HepG2 (cell line): ENCODE data around the gene CATSPERE. TPM values are rescaled to one million over a fixed set of nuclear protein-coding genes. Genes with fewer than 3 reads are reported as not detected.

Experiments used
- ATAC-seq: fragments of 200-7000 bp; cut with Tn5 transposase; 3 replicates; pipeline ENCODE4 v1.9.1; 2020; ENCODE audit warnings: mild to moderate bottlenecking, moderate library complexity
- BruUV-seq: library from RNA; stranded (reverse); fragments of 400-500 nt; replicated peaks from 2 replicates; lab custom pipeline; 2021; lab: Mats Ljungman, UMichigan
- CTCF ChIA-PET: fragments of 300-600 bp; formaldehyde crosslinking; extraction: SDS; loops from one replicate; lab custom pipeline; 2021; ENCODE audit warnings: low total read pairs, inconsistent platforms, low intra/inter-chr PET ratio; lab: Yijun Ruan, JAX
- POLR2A ChIA-PET: fragments of 350-600 bp; sonication (Branson Sonifier 250); formaldehyde crosslinking; loops from one replicate; lab custom pipeline; 2020; ENCODE audit warnings: antibody characterized with exemption, inconsistent platforms; lab: Yijun Ruan, JAX
- DNase-seq: peaks from one replicate; pipeline ENCODE4 v3.0.0-alpha.2; 2015; ENCODE audit warnings: low spot score
- FAIRE-seq: peaks from 3 replicates; lab custom pipeline; 2011; peaks lifted over from hg19 to GRCh38; lab: Jason Lieb, UNC
- H2AFZ ChIP-seq: one replicate; pipeline ENCODE4 v1.6.1; 2011; ENCODE audit warnings: low read length, inconsistent platforms
- H3K27ac ChIP-seq: fragments of 300-600 bp; 3 replicates; pipeline ENCODE4 v1.8.0; 2011; ENCODE audit warnings: mixed run types, mild to moderate bottlenecking, mixed read lengths, low read length, inconsistent platforms; ENCODE audit not compliant: insufficient read depth; ENCODE audit errors: extremely low read length
- H3K27me3 ChIP-seq, 2 experiments: fragments of 200-600 bp in 1 of 2; 2 replicates in 1 of 2; 3 replicates in 1 of 2; pipeline versions ENCODE4 v1.6.0 to v1.8.0; 2011; ENCODE audit warnings: low read length in 2 of 2, mild to moderate bottlenecking in 2 of 2, moderate library complexity in 2 of 2, inconsistent platforms in 1 of 2; ENCODE audit not compliant: insufficient read depth in 2 of 2, control insufficient read depth in 1 of 2
- H3K36me3 ChIP-seq, 2 experiments: fragments of 200-600 bp in 1 of 2; replicated peaks in 1 of 2; 2 replicates in 1 of 2; 3 replicates in 1 of 2; pipeline versions ENCODE4 v1.5.1 to v1.8.0; 2011; ENCODE audit warnings: low read length in 2 of 2, inconsistent platforms in 1 of 2; ENCODE audit not compliant: insufficient read depth in 2 of 2, control insufficient read depth in 1 of 2
- H3K4me1 ChIP-seq: 2 replicates; pipeline ENCODE4 v1.5.1; 2012; ENCODE audit warnings: low read length, inconsistent platforms; ENCODE audit not compliant: insufficient read depth
- H3K4me2 ChIP-seq: 2 replicates; pipeline ENCODE4 v1.6.0; 2011; ENCODE audit warnings: low read depth, low read length, inconsistent platforms
- H3K4me3 ChIP-seq, 3 experiments: fragments of 200-600 bp in 1 of 3; sonication (generic), shearing (Covaris generic) in 1 of 3; replicated peaks in 1 of 3; 2 replicates each; pipeline ENCODE4 v1.5.1; 2011 to 2016; ENCODE audit warnings: low read length in 3 of 3, inconsistent platforms in 2 of 3, low read depth in 2 of 3, mild to moderate bottlenecking in 2 of 3, control low read depth in 1 of 3, mixed read lengths in 1 of 3; ENCODE audit not compliant: insufficient read depth in 1 of 3
- H3K79me2 ChIP-seq: one replicate; pipeline ENCODE4 v1.6.1; 2011; ENCODE audit warnings: low read length, inconsistent platforms; ENCODE audit not compliant: insufficient read depth
- H3K9ac ChIP-seq: 2 replicates; pipeline ENCODE4 v1.6.0; 2011; ENCODE audit warnings: mild to moderate bottlenecking, low read depth, low read length, inconsistent platforms; ENCODE audit not compliant: insufficient read depth
- H3K9me3 ChIP-seq: 2 replicates; pipeline ENCODE4 v1.5.1; 2012; ENCODE audit warnings: mild to moderate bottlenecking, low read length
- H4K20me1 ChIP-seq: 2 replicates; pipeline ENCODE4 v1.6.0; 2011; ENCODE audit warnings: inconsistent platforms, mild to moderate bottlenecking, low read length, moderate library complexity; ENCODE audit not compliant: insufficient read depth
- DZIP1 ChIP-seq: sonication (generic); formaldehyde crosslinking; IDR thresholded peaks from 2 replicates; pipeline ENCODE4 v1.5.0; 2020; ENCODE audit warnings: mild to moderate bottlenecking, missing genetic modification reagents
- TRAFD1 ChIP-seq: sonication (generic); formaldehyde crosslinking; IDR thresholded peaks from 2 replicates; pipeline ENCODE4 v1.5.1; 2020; ENCODE audit warnings: missing genetic modification reagents, mild to moderate bottlenecking, borderline replicate concordance
- ZNF121 ChIP-seq: sonication (generic); formaldehyde crosslinking; IDR thresholded peaks from 2 replicates; pipeline ENCODE4 v1.5.0; 2020; ENCODE audit warnings: mild to moderate bottlenecking, missing genetic modification reagents
- WGBS: methylation state at CpG from one replicate; pipeline ENCODE4 v1.1.6; 2017; ENCODE audit warnings: low lambda C conversion rate; 5-methylcytosine and 5-hydroxymethylcytosine counted together
- in situ Hi-C: cut with HindIII; loops from 2 replicates; pipeline ENCODE4 v1.10.0; 2017; ENCODE audit warnings: low pct_unique_long_range_greater_than_20kb; ENCODE audit not compliant: extremely low pct_ligation_motif_present
- intact Hi-C: fragments of 100-400 bp; cut with micrococcal nuclease; formaldehyde crosslinking; loops from one replicate; pipeline ENCODE4 v1.10.0; 2022; ENCODE audit not compliant: unreplicated experiment
- polyA plus RNA-seq, 8 experiments: library from polyadenylated mRNA; depleted of rRNA in 3 of 8; stranded (reverse) in 7 of 8; unstranded in 1 of 8; fragments of >200 nt; fragmentation: Illumina TruSeq in 4 of 8; extraction: Trizol in 4 of 8; gene quantifications; 2 replicates each; pipeline versions ENCODE4 v1.2.1 to v1.2.3, GENCODE V29; 2011 to 2016; ENCODE audit warnings: low read depth in 4 of 8, missing spikeins in 1 of 8, mixed read lengths in 1 of 8; ENCODE audit not compliant: insufficient read depth in 1 of 8
- total RNA-seq, 5 experiments: library from RNA; depleted of rRNA; stranded (reverse); fragments of >200 nt; fragmentation: Illumina TruSeq; extraction: Trizol; gene quantifications; 2 replicates each; pipeline ENCODE4 v1.2.3, GENCODE V29; 2016; ENCODE audit warnings: low read depth in 1 of 5

Gene CATSPERE
- total and polyA plus RNA-seq, 2 of the 13 experiments (the other 11 are each of a cell fraction or from before 2014, with no cell fraction given) = 0.34 to 0.51 TPM

GRCh38 chr1:244636488-244637259 is 175.6 kb downstream of the CATSPERE start:
- Histone ChIP-seq H3K4me1 (no peaks in the 10 kb centered on the region), H3K27ac (no peak overlapping the region), H3K9ac (no peak overlapping the region), H2AFZ (no peak overlapping the region), H4K20me1 (no peaks in the 10 kb centered on the region), H3K4me3 (no peak overlapping the region), H3K9me3 (no peaks in the 10 kb centered on the region), H3K4me2 (no peak overlapping the region), H3K79me2 (no peaks in the 10 kb centered on the region), H3K36me3 (no peaks in the 10 kb centered on the region), H3K27me3 (peaks cover 0 to 3% of the 10 kb centered on the region in 2 experiments; a peak in 4 of 5 replicates)
- BruUV-seq = no TSS peak
- CTCF ChIA-PET = no interaction called here
- no peak for FAIRE-seq
- 40% methylated on average over 10 of the region's 10 CpGs for WGBS
- POLR2A ChIA-PET = no interaction called here
- TF ChIP-seq ZNF121 (CRISPR knock-in tag) = peak; percentile 62
- TF ChIP-seq DZIP1 = no peak
- no peak for TF ChIP-seq TRAFD1 (CRISPR knock-in tag)
- in situ Hi-C loops (no loop called here), intact Hi-C loops (no loop called here)
- ATAC-seq = no peak
- no peak for DNase-seq
